ENCODE data around the gene AASS.

AASS gene

GRCh38 chr7:122166740-122167139 lies 22.7 kb upstream of the AASS start:
- no peak overlapping the region for H3K4me3 ChIP-seq (ENCODE audit: low read depth, low read length)
- H3K9ac ChIP-seq = no peak overlapping the region
- no peak overlapping the region for H3K27ac ChIP-seq
- H3K9me3 ChIP-seq (ENCODE audit: control insufficient read depth, low read length) = no peaks in the 10 kb centered on the region
- TF ChIP-seq CTCF (IDR thresholded peaks at IDR 0.05) = no peak
- H3K4me2 ChIP-seq (ENCODE audit: low read length) = no peak overlapping the region
- no peaks in the 10 kb centered on the region for H3K36me3 ChIP-seq (ENCODE audit: control insufficient read depth, insufficient read depth, low read length)
- H3K27me3 ChIP-seq (ENCODE audit: control insufficient read depth, insufficient read depth, low read length) = no peaks in the 10 kb centered on the region
- no peak overlapping the region for H2AFZ ChIP-seq
- no peaks in the 10 kb centered on the region for H3K4me1 ChIP-seq
- H3K79me2 ChIP-seq = no peaks in the 10 kb centered on the region

GRCh38 chr7:122166275-122166674 lies 22.2 kb upstream of the AASS start:
- TF ChIP-seq CTCF (IDR thresholded peaks at IDR 0.05) = no peak
- Histone ChIP-seq H3K9ac (no peak overlapping the region), H3K36me3 (ENCODE audit: control insufficient read depth, insufficient read depth, low read length) (no peaks in the 10 kb centered on the region), H3K27ac (no peak overlapping the region), H3K4me3 (ENCODE audit: low read depth, low read length) (no peak overlapping the region), H3K4me2 (ENCODE audit: low read length) (no peak overlapping the region), H2AFZ (no peak overlapping the region), H3K27me3 (ENCODE audit: control insufficient read depth, insufficient read depth, low read length) (no peaks in the 10 kb centered on the region), H3K9me3 (ENCODE audit: control insufficient read depth, low read length) (no peaks in the 10 kb centered on the region), H3K79me2 (no peaks in the 10 kb centered on the region), H3K4me1 (no peaks in the 10 kb centered on the region)

- Histone ChIP-seq H3K36me3 (ENCODE audit: control insufficient read depth, insufficient read depth, low read length) (no peaks in the 10 kb centered on the region), H2AFZ (no peak overlapping the region), H3K27ac (no peak overlapping the region), H3K4me3 (ENCODE audit: low read depth, low read length) (no peak overlapping the region), H3K4me2 (ENCODE audit: low read length) (no peak overlapping the region), H3K4me1 (no peaks in the 10 kb centered on the region), H3K27me3 (ENCODE audit: control insufficient read depth, insufficient read depth, low read length) (no peaks in the 10 kb centered on the region), H3K9ac (no peak overlapping the region), H3K9me3 (ENCODE audit: control insufficient read depth, low read length) (no peaks in the 10 kb centered on the region), H3K79me2 (no peaks in the 10 kb centered on the region)
- TF ChIP-seq CTCF (IDR thresholded peaks at IDR 0.05) = no peak
Observed at GRCh38 chr7:122161628-122162027, 17.6 kb upstream of the AASS start.

- Histone ChIP-seq H3K9me3 (ENCODE audit: control insufficient read depth, low read length) (no peaks in the 10 kb centered on the region), H3K4me3 (ENCODE audit: low read depth, low read length) (no peak overlapping the region), H2AFZ (no peak overlapping the region), H3K4me1 (no peaks in the 10 kb centered on the region), H3K4me2 (ENCODE audit: low read length) (no peak overlapping the region), H3K27me3 (ENCODE audit: control insufficient read depth, insufficient read depth, low read length) (no peaks in the 10 kb centered on the region), H3K36me3 (ENCODE audit: control insufficient read depth, insufficient read depth, low read length) (no peaks in the 10 kb centered on the region), H3K27ac (no peak overlapping the region), H3K79me2 (no peaks in the 10 kb centered on the region), H3K9ac (no peak overlapping the region)
- TF ChIP-seq CTCF (IDR thresholded peaks at IDR 0.05) = no peak
Observed at GRCh38 chr7:122155566-122155965, 11.5 kb upstream of the AASS start.

GRCh38 chr7:122148878-122149277 lies 4.8 kb upstream of the AASS start:
- no peaks in the 10 kb centered on the region for H3K4me1 ChIP-seq
- H3K9me3 ChIP-seq (ENCODE audit: control insufficient read depth, low read length) = no peaks in the 10 kb centered on the region
- TF ChIP-seq CTCF (IDR thresholded peaks at IDR 0.05) = no peak
- no peak overlapping the region for H2AFZ ChIP-seq
- H3K36me3 ChIP-seq (ENCODE audit: control insufficient read depth, insufficient read depth, low read length) = no peaks in the 10 kb centered on the region
- no peak overlapping the region for H3K4me2 ChIP-seq (ENCODE audit: low read length)
- H3K9ac ChIP-seq = no peak overlapping the region
- H3K79me2 ChIP-seq = no peaks in the 10 kb centered on the region
- H3K4me3 ChIP-seq (ENCODE audit: low read depth, low read length) = no peak overlapping the region
- H3K27ac ChIP-seq = no peak overlapping the region
- H3K27me3 ChIP-seq (ENCODE audit: control insufficient read depth, insufficient read depth, low read length) = no peaks in the 10 kb centered on the region

Measured in parathyroid adenoma (tissue), 2 donors.